K562 treated with DMSO at 1 percent for 24 hours (cell line): ENCODE results near the gene ZNF865. TPM values are rescaled to one million over a fixed set of nuclear protein-coding genes. Genes with fewer than 3 reads are reported as not detected.

ENCODE experiments used
- total RNA-seq: library from RNA; unstranded; fragments of 300-600 nt; gene quantifications from 2 replicates; pipeline ENCODE4 v1.2.3, GENCODE V29; 2022; ENCODE audit warnings: low read depth; ENCODE audit not compliant: insufficient read depth

Gene ZNF865
- total RNA-seq: 42.3 and 49.2 TPM in 2 replicates

DNA sequence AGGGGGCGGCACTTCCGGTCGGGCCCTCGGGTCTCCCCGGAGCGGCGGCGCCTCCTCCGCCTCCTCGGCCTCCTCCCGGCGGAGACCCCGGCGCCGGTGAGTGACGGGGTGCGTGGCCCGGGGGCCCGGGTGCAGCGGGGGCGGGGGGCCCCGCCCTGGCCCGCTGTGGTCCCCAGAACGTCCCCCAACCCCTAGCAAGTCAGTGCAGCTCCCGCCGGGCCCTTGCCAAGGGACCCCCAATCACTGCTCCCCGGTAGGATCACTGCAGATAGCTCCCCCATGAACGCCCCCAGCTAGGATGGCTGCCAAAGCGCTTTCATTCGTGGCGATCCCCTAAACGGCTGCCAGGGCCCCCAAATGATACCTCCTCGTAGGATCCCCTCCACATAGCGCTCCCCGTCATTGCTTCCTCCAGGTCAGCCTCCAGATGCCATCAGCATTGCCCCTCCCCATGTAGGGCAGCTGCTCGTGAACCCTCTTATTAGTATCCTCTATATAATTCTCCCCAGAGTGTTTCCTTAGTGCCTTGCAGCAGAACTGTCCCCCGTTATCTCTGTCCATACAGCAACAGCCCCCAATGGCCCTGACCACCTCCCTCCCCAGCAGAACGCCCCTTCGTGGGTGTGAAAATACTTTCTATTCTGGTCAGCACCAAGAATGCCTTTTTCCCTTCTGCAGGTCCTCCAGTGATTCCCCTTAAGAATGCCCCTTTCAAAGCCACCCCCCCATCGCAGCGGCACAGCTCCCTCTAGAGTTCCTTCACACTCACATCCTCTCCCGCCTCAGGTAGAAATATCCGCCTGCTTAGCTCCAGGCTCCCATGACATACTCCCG lies at the start of gene ZNF865:
TSS of gene ZNF865 (plus strand) at position 11 of the 834 bp plus-strand sequence. CDS start 7,972 bp downstream, outside the sequence.

GRCh38 chr19:55580628-55581144 lies 24.8 kb upstream of the ZNF865 start, which contains the start of gene ZNF579:
Gene ZNF579, minus strand, starts transcription at chr19:55580848. Its CDS starts 1,209 bp downstream, at chr19:55579639.

DNA sequence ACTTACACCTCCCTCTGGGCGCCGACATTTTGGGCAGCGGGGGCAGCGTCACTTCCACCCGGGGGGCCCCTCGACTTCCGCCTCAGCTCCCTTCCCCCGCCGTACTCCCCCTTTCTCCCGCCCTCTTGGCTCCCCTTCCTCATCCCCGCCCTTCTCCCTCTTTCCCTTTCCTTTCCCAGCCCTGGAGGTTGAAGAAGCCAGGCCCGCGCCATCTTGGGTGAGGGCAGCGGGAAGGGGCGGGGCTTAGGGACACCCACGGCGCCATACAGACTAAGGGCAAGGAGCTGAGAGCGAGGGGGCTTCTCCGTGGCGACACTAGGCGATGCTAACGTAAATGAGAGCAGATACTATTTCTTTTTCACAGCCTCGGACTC lies 6.0 kb upstream of the ZNF865 start, which contains the start of gene FIZ1:
TSS of gene FIZ1 (minus strand) at position 50 of the 374 bp plus-strand sequence. CDS start 1,652 bp downstream, outside the sequence.

DNA sequence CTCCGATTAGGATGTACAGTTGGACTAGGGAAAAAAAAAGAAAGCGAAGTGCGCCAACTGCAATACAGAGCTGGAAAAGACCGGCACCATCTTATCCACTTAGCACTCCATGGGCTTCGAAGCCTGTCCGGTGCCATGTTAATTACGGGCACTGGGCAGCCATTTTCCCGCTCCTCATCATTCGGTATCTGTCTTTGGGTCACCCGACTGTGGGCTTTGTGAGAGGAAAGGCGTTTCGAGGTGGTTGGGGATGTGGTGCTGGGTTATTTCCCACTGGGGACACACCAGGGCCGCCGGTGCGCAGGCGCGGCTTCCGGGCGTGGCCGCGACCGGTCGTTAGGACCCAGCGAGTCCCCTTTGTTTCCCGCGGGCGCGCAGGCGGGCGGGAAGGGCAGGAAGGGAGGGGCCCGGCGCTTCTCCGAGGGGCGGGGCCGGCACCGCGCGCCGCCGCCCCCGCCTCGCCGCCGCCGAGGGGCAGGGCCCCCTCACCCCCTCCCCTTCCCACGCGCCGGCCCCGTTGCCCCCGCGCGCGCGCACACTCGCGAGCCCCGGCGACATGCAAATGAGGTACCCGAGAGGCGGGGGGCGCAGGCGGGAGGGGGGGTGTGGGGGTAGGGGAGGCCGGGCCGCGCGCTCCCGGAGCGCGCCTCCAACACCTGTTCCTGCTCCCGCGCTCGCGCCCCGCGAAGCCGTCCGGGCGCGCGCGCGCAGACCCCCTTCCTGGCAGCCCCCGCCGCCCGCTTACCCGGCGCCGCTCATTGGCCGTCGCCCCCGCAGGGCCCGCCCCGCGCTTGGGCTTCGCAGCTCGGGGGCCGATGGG lies 5.4 kb upstream of the ZNF865 start, which contains the start of gene ZNF524:
TSS of gene ZNF524 (plus strand) at position 447 of the 820 bp plus-strand sequence. CDS start 1,825 bp downstream, outside the sequence.

GRCh38 chr19:55624109-55625003 lies 18.9 kb downstream of the ZNF865 start, which contains the start of gene ZNF784:
Gene ZNF784, minus strand, starts transcription at chr19:55624566. Its CDS starts 5 bp downstream, at chr19:55624561.

GRCh38 chr19:55640577-55641425 lies 35.4 kb downstream of the ZNF865 start, which contains the start of gene ZNF580:
Gene ZNF580, plus strand, starts transcription at chr19:55641002. Its CDS starts 1,507 bp downstream, at chr19:55642509.

GRCh38 chr19:55643003-55643886 lies 37.8 kb downstream of the ZNF865 start, which contains the start of gene ZNF581:
Gene ZNF581, plus strand, starts transcription at chr19:55643649. Its CDS starts 923 bp downstream, at chr19:55644572.

GRCh38 chr19:55647732-55648584 lies 42.5 kb downstream of the ZNF865 start, which contains the start of gene CCDC106:
Gene CCDC106, plus strand, starts transcription at chr19:55648212. Its CDS starts 835 bp downstream, at chr19:55649047.

DNA sequence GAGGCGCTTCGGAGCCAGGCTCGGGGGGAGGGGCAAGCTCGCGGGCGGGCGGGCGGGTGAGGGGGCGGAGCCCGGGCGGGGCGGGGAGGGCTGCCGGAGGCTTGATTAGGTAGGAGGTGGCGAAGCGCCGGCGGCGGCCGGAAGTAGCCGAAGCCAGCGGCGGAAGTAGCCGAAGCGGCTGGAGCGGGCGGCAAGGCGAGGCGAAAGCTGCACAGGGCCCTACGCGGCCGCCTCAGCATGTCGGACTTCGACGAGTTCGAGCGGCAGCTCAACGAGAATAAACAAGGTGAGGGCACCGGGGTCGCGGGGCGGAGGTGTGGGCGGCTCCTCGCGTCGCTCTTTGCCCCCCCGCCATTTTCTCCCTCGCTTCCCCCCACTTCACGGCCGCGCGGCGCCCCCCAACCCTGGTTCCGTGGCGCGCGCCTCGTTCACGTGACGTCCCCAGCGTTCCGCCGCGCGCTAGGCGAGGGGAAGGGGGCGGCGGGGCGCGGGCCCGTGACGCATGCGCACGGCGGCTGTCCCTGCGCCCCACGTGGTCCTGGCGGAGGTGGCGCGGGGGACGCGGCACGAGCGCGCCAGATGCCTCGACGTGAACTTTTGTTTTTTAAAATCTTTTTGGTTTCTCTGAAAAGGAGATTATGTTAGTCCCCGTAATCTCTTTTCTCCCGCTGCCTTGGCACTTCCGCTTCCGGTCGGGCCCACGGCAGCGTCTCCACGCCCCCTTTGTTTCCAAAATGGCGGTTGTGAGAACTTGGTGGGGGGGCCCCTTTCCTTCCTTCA lies 49.6 kb downstream of the ZNF865 start, which contains the start of gene U2AF2:
TSS of gene U2AF2 (plus strand) at position 168 of the 780 bp plus-strand sequence. CDS start at position 238, 70 bp downstream.

Other genes with a start within 250 kb of the ZNF865 start
- gene GARIN5B, start 242.4 kb upstream of the ZNF865 start, total RNA-seq: not detected in 2 replicates
- gene IL11, start 235.2 kb upstream of the ZNF865 start, total RNA-seq: not detected in 2 replicates
- not detected in 2 replicates for gene TMEM190, start 228.8 kb upstream of the ZNF865 start, total RNA-seq
- 6.7 and 9.3 TPM in 2 replicates for gene TMEM238, start 221.4 kb upstream of the ZNF865 start, total RNA-seq
- gene RPL28, start 219.7 kb upstream of the ZNF865 start, total RNA-seq: 3,982 and 4,146 TPM in 2 replicates
- gene UBE2S, start 197.9 kb upstream of the ZNF865 start, total RNA-seq: 574 and 580 TPM in 2 replicates
- gene SHISA7, start 162.3 kb upstream of the ZNF865 start, total RNA-seq: 0.13 and 0.37 TPM in 2 replicates
- 89.2 and 101 TPM in 2 replicates for gene ISOC2, start 144.0 kb upstream of the ZNF865 start, total RNA-seq
- gene C19orf85, start 140.9 kb upstream of the ZNF865 start, total RNA-seq: not detected in 2 replicates
- 24.8 and 40.1 TPM in 2 replicates for gene ZNF628, start 129.0 kb upstream of the ZNF865 start, total RNA-seq
- gene NAT14, start 120.5 kb upstream of the ZNF865 start, total RNA-seq: 42.4 and 59.4 TPM in 2 replicates
- gene SSC5D, start 117.2 kb upstream of the ZNF865 start, total RNA-seq: 0.81 and 2.3 TPM in 2 replicates
- not detected in 2 replicates for gene SBK2, start 68.5 kb upstream of the ZNF865 start, total RNA-seq
- 0.54 and 0.58 TPM in 2 replicates for gene SBK3, start 60.1 kb upstream of the ZNF865 start, total RNA-seq
- gene ZNF579, start 24.8 kb upstream of the ZNF865 start, total RNA-seq: 21.0 and 21.2 TPM in 2 replicates
- 22.4 and 24.3 TPM in 2 replicates for gene FIZ1, start 6.1 kb upstream of the ZNF865 start, total RNA-seq
- 36.7 and 51.4 TPM in 2 replicates for gene ZNF524, start 5.4 kb upstream of the ZNF865 start, total RNA-seq
- gene ZNF784, start 18.9 kb downstream of the ZNF865 start, total RNA-seq: 8.9 and 10.8 TPM in 2 replicates
- gene ZNF580, start 35.4 kb downstream of the ZNF865 start, total RNA-seq: 63.3 and 72.2 TPM in 2 replicates
- 48.8 and 56.6 TPM in 2 replicates for gene ZNF581, start 38.0 kb downstream of the ZNF865 start, total RNA-seq
- 39.6 and 48.7 TPM in 2 replicates for gene CCDC106, start 42.6 kb downstream of the ZNF865 start, total RNA-seq
- gene U2AF2, start 49.4 kb downstream of the ZNF865 start, total RNA-seq: 211 and 216 TPM in 2 replicates
- 131 and 133 TPM in 2 replicates for gene EPN1, start 69.6 kb downstream of the ZNF865 start, total RNA-seq
- not detected in 2 replicates for gene NLRP9, start 132.8 kb downstream of the ZNF865 start, total RNA-seq
- 2.1 and 3.3 TPM in 2 replicates for gene RFPL4A, start 153.4 kb downstream of the ZNF865 start, total RNA-seq
- gene RFPL4AL1, start 163.5 kb downstream of the ZNF865 start, total RNA-seq: 1.7 TPM in 1 of 2 replicates, not detected in the other
- gene NLRP11, start 226.4 kb downstream of the ZNF865 start, total RNA-seq: 1.2 and 1.7 TPM in 2 replicates
- gene NLRP4, start 230.9 kb downstream of the ZNF865 start, total RNA-seq: 2.2 and 4.8 TPM in 2 replicates